VCaP (cell line): Measurements from ENCODE around the gene TRIM71.

Source experiments
- H3K27ac ChIP-seq: fragments of 450-650 bp; 2 replicates; pipeline ENCODE4 v1.5.1; 2017
- TF ChIP-seq, protein P1 (sequence below): fragments of 450-650 bp; conservative IDR thresholded peaks from 2 replicates; pipeline ENCODE4 v1.5.1; 2017; ENCODE audit warnings: mild to moderate bottlenecking, moderate library complexity

Gene TRIM71

DNA sequence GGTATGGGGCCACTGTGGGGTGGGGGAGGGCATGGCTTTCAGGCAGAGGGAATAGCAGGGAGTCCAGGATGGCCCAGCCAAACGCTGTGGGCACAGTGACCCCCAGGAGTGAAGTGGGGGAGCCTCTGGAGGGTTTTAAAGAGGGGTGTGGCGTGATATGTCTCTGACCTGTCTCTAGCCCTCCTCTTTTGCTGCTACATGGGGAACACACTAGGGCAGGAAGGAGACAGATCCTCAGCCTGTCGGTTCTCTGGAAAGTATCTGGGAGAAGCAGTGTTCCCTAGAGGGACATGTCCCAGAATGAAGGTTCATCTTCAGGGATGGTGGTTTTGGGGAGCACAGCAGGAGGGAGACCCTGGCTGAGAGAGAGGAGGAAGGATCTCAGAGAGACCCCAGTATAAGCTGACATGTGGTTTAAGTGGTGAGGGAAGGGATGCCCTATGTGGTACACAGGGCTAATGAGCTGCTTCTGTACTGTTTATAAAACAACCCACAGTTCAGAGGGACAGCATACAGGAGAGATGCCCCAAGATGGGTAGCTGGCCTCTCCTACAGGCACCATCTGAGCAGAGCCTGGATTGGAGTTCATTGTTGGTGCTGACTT, 37.7 kb downstream of the TRIM71 start:
- TF ChIP-seq, protein P1, sequence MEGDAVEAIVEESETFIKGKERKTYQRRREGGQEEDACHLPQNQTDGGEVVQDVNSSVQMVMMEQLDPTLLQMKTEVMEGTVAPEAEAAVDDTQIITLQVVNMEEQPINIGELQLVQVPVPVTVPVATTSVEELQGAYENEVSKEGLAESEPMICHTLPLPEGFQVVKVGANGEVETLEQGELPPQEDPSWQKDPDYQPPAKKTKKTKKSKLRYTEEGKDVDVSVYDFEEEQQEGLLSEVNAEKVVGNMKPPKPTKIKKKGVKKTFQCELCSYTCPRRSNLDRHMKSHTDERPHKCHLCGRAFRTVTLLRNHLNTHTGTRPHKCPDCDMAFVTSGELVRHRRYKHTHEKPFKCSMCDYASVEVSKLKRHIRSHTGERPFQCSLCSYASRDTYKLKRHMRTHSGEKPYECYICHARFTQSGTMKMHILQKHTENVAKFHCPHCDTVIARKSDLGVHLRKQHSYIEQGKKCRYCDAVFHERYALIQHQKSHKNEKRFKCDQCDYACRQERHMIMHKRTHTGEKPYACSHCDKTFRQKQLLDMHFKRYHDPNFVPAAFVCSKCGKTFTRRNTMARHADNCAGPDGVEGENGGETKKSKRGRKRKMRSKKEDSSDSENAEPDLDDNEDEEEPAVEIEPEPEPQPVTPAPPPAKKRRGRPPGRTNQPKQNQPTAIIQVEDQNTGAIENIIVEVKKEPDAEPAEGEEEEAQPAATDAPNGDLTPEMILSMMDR, result no peak
- no peak overlapping the region for H3K27ac ChIP-seq

DNA sequence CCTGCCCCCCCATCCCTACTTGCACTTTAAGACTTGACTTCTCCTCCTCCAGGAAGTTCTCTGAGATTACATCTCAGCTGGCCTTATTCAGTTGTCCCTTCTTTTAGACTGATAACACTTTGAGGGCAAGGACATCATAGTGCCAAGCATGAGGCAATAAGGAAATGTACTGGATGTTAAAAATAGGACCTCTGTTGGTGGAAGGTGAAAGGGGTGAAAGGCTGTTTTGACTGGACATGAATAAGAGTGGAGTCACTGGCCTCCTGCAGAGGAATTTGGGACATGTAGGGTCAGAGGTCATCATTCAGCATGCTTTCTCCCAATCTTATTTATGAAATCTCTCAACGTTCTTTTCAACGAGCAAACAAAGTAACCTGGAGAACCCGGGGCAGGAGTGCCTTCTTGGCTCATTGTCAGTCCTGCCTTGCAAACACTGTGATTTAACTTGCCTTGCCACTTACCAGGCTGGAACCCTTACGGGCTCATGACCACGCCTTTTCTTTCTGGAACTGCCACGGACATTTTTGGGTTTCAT, 38.6 kb downstream of the TRIM71 start:
- TF ChIP-seq, protein P1, result no peak
- 0 out of 2 replicates have a peak overlapping the region, but pooled peaks have one; percentile 13 for H3K27ac ChIP-seq

DNA sequence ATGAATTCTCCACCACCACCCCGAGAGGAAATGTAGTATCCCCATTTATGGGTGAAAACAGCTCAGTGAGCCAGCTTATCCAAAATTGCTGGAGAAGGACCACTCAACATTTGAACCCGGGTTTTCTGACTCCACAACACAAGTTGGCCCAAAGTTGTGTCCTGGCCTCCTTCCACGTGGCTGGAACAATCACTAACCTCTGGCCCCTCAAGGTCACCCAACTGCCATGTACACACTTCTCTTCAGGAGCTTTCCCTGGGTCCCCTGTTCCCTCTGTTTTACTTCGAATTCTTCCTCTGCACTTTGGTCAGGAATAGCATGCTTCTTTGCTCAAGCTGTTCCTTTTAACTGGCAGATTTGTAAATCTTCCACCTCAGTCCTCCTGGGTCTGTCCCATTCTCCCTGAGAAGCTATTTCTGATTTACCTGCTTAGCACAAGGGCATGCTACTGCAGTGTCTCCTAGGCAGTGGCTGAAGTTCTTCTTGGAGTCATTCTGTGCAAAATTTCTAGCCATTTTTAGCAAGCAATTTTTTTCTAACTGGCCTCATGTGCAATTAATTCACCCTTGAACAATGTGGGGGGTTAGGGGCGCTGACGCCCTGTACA, 39.2 kb downstream of the TRIM71 start:
- TF ChIP-seq, protein P1, result no peak
- 0 out of 2 replicates have a peak overlapping the region, but pooled peaks have one; percentile 13 for H3K27ac ChIP-seq

DNA sequence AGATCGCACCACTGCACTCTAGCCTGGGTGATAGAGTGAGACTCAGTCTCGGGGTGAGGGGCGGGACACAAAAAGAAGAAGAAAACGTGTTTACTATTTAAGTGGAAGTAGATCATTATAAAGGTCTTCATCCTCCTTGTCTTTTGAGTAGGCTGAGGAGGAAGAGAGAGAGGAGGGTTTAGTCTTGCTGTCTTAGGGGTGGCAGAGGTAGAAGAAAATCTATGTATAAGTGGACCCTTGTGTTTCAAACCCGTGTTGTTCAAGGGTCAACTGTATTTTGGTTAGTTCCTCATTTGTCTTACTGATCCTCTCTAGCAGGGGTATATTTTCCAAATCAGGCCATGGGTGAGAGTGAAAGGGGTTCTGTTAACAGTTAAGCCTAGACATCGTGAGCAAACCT, 40.1 kb downstream of the TRIM71 start:
- TF ChIP-seq, protein P1, result no peak
- H3K27ac ChIP-seq, result no peak overlapping the region

DNA sequence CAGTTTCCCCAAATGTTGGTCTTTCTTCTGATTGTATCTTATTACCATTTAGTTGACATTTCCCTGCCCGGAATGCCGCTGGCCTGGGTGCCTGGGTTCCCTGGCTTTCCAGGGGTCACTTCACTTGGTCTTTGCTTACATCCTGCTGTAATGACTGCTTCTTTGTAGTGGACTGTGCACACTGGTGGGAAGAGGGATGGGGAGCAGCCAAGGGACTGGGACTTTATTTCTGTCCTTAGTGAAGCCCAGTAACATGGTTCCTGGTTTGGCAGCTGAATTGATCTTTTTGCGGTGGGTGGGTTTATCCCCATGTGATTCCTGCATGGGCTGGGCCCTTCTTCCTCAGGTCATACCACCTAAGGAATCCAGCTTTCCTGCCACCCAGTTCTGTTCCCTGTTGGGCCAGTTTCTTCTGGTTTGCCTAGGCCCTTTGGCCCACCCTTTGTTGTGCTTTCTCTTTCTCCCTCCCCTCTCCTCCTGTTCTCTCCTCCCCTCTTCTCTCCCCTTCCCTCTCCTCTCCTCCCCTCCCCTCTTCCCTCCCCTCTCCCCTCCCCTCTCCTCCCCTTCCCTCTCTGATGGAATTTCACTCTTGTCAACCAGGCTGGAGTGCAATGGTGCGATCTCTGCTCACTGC, 41.9 kb downstream of the TRIM71 start:
- no peak overlapping the region for H3K27ac ChIP-seq
- TF ChIP-seq, protein P1, result no peak

DNA sequence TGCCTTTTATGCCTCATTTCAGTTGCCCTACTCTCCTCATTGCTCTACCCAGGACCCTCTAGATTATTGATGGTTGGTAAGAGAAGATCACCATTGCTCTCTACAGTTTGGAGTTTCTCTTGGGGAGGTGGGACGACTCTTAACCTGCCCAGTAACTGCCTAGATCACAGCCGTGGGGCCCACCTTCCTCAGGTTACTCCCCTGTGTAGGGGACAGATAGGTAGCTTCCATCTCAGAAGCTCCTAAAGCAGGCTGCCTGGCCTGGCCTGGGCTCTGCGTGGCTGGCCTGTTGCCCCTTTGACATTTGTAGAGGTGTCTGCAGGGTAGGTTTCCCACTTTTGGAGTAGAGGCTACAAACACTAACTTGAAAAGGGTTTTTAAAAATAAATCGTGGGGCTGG, 42.7 kb downstream of the TRIM71 start:
- TF ChIP-seq, protein P1, result no peak
- no peak overlapping the region for H3K27ac ChIP-seq

DNA sequence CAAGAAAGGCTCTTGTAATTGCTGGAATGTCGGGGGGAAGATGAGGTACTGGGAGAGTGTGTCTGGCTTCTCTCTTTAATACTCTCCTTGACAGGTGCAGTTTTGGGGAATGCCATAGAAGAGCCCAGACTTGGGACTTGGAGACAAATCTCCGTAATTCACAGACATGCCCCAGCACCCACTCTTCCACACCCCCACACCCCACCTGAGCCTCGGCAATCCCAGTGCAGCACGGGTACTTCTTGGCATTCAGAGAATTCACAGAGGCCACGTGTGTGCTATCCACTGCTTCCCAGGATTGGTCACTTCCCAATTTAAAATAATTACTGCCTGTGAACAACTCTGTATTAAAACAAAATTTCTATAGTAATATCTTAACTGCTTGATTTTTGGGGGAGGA, 43.9 kb downstream of the TRIM71 start:
- TF ChIP-seq, protein P1, result no peak
- no peak overlapping the region for H3K27ac ChIP-seq
